HEK293T (cell line): Measurements from ENCODE around the gene TTC7B.

Experiments
- FOXA1 ChIP-seq: fragments of 450-650 bp; IDR thresholded peaks from 2 replicates; pipeline ENCODE4 v1.6.1; 2016; ENCODE audit warnings: mild to moderate bottlenecking
- FOXK2 ChIP-seq: fragments of 450-650 bp; IDR thresholded peaks from 2 replicates; pipeline ENCODE4 v1.6.1; 2016; ENCODE audit warnings: mild to moderate bottlenecking
- FOXM1 ChIP-seq: fragments of 450-650 bp; IDR thresholded peaks from 2 replicates; pipeline ENCODE4 v1.6.1; 2017; ENCODE audit warnings: mild to moderate bottlenecking, borderline replicate concordance
- HDGF ChIP-seq: fragments of 450-650 bp; IDR thresholded peaks from 2 replicates; pipeline ENCODE4 v1.6.1; 2017; ENCODE audit warnings: antibody characterized with exemption, borderline replicate concordance
- L3MBTL2 ChIP-seq: fragments of 450-650 bp; conservative IDR thresholded peaks from 2 replicates; pipeline ENCODE4 v1.6.1; 2016; ENCODE audit warnings: mild to moderate bottlenecking
- SP1 ChIP-seq: fragments of 450-650 bp; IDR thresholded peaks from 2 replicates; pipeline ENCODE4 v1.6.1; 2017
- TF ChIP-seq, protein P1 (sequence below): fragments of 450-650 bp; IDR thresholded peaks from 2 replicates; pipeline ENCODE4 v1.6.1; 2016

DNA sequence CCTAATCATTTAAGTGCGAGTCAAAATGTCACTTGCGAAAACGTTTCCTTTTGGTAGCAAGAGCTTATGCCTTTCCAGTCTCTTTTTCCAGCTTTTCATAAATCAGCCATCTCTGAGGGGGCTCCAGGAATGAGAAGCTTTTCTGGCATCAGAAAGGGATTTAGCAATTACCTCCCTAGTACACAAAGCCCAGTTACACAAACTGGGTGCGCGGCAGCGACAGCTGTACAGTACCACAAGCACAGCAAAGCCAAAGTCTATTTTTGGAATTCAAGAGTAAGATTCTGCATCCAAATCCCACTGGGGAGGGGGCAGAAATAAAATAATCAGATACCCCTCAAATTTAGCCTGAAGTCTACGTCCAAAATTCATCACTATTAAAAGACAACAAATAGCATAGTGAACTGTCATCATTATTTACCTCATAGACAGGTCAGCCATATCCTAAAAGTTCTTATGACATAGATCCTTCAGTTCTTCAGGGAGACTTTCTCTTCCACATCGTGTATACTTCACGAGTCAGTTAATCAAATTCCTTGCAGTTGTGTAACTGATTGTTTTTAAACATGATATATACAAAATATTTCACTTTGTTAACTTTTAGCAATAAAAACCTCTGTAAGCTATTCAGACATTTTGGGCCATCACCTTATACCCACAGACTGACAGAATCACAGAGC lies 150.8 kb downstream of the TTC7B start:
- TF ChIP-seq L3MBTL2: no peak
- no peak for TF ChIP-seq FOXA1
- TF ChIP-seq SP1: no peak
- TF ChIP-seq FOXK2: no peak
- TF ChIP-seq, protein P1, sequence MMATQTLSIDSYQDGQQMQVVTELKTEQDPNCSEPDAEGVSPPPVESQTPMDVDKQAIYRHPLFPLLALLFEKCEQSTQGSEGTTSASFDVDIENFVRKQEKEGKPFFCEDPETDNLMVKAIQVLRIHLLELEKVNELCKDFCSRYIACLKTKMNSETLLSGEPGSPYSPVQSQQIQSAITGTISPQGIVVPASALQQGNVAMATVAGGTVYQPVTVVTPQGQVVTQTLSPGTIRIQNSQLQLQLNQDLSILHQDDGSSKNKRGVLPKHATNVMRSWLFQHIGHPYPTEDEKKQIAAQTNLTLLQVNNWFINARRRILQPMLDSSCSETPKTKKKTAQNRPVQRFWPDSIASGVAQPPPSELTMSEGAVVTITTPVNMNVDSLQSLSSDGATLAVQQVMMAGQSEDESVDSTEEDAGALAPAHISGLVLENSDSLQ: no peak
- TF ChIP-seq FOXM1: no peak
- TF ChIP-seq HDGF: no peak
